Measurements from ENCODE around the gene CMAS.

CMAS gene

DNA sequence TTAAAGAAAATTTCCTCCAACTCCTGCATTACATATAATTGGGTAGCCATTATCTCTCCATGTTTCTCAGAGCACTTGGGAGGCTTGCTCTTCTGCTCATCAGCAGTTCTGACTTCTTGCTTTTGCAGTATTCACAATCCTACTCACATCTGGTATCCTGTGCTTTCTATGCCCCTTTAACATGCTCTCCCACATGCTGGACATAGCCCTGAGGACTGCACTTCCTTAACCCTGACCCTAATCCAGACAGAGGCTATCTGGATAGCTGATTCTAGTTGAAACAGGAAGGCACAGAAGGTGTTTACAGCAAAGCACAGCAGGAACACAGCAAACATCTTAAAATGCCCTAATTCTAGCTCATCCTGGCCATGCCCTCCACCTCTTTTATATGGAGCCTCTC lies 7.3 kb upstream of the CMAS start:
- TF ChIP-seq, protein P1, sequence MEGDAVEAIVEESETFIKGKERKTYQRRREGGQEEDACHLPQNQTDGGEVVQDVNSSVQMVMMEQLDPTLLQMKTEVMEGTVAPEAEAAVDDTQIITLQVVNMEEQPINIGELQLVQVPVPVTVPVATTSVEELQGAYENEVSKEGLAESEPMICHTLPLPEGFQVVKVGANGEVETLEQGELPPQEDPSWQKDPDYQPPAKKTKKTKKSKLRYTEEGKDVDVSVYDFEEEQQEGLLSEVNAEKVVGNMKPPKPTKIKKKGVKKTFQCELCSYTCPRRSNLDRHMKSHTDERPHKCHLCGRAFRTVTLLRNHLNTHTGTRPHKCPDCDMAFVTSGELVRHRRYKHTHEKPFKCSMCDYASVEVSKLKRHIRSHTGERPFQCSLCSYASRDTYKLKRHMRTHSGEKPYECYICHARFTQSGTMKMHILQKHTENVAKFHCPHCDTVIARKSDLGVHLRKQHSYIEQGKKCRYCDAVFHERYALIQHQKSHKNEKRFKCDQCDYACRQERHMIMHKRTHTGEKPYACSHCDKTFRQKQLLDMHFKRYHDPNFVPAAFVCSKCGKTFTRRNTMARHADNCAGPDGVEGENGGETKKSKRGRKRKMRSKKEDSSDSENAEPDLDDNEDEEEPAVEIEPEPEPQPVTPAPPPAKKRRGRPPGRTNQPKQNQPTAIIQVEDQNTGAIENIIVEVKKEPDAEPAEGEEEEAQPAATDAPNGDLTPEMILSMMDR (conservative IDR thresholded peaks at IDR 0.05), result no peak
- no peak overlapping the region for H3K27ac ChIP-seq

DNA sequence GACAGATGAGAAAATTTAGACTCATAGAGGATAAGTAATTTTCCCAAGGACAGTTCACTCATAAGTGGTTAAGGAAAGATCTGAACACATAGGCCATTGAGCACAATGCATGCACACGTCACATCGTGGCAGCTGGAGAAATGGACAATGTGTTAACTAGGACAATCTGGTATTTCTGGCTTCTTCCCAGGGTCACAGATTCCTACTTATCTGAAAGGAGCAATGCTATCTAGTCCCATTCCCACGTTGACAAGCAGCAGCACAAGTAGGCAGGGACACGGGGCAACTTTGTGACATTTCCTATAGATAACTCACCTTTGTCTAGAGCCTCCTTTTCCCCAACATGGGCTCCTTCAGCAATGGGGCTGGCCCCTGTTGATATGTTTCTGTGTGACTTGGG lies 6.7 kb upstream of the CMAS start:
- no peak overlapping the region for H3K27ac ChIP-seq
- TF ChIP-seq, protein P1 (conservative IDR thresholded peaks at IDR 0.05), result no peak

- no peak overlapping the region for H3K27ac ChIP-seq
- TF ChIP-seq, protein P1 (conservative IDR thresholded peaks at IDR 0.05), result no peak
Measured at GRCh38 chr12:22042976-22043669, 2.9 kb upstream of the CMAS start.

- H3K27ac ChIP-seq, result no peak overlapping the region
- TF ChIP-seq, protein P1 (conservative IDR thresholded peaks at IDR 0.05), result no peak
Measured at GRCh38 chr12:22043943-22044342, 2.1 kb upstream of the CMAS start.

DNA sequence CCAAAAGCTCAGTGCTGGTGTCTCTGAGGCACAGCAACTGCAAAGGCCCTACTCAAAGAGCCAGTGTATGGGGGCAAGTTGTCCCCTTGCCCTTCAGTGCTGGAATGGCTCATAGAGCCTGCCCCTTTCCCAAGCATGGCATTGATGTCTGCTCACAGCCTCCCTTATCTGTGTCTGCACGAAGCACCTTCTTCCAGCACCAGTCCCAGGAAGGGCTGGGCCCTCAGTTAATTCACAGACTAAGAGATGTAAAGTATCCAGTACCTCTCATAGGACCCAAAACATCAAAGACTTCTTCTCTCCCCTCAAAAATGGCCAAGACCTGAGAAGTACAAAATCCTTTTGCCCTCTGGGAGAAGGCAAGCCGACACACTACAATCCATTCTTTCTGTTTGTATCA lies 1.6 kb upstream of the CMAS start:
- no peak overlapping the region for H3K27ac ChIP-seq
- TF ChIP-seq, protein P1 (conservative IDR thresholded peaks at IDR 0.05), result no peak

- TF ChIP-seq, protein P1 (conservative IDR thresholded peaks at IDR 0.05), result no peak
Measured at GRCh38 chr12:22046968-22047390, 961 bp downstream of the CMAS start.

DNA sequence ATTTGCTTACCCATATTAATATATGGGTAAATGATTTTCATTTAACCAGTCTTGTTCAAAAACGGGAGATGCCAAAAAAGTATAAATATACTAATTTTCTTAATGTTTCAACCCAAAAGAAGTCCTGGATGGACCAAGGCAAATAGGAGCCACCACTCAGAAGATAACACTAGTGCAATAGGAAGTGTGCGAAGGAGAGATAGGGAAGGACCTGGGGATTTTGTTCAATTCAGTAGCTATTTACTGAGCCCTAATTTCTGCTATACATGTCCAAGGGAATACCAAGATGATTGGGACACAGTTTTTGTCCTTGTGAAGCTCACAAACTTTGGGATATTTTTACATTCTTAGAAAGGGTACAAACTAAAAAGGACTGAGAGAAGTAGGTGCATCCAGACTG lies 1.5 kb downstream of the CMAS start:
- no peak overlapping the region for H3K27ac ChIP-seq
- TF ChIP-seq, protein P1 (conservative IDR thresholded peaks at IDR 0.05), result no peak

More at GRCh38 chr12:22046968-22047390, 961 bp downstream of the CMAS start:
- peak overlapping the region; percentile 87 for H3K27ac ChIP-seq
